ENCODE measurements around the gene UBE2G2.

GRCh38 chr21:44755227-44755626 lies 46.4 kb downstream of the UBE2G2 start:
- TF ChIP-seq CTCF (conservative IDR thresholded peaks at IDR 0.05; ENCODE audit: low read depth, low read length) (peak; percentile 67), EZH2phosphoT487 (IDR thresholded peaks at IDR 0.05; ENCODE audit: borderline replicate concordance, low read length) (no peak)
